Measurements from ENCODE around the gene GLCE.

The GLCE gene

GRCh38 chr15:69315402-69316110 lies 155.1 kb downstream of the GLCE start:
- no peak overlapping the region for H3K4me3 ChIP-seq
- no peak overlapping the region for H3K27ac ChIP-seq
- no peak for DNase-seq (ENCODE audit: low spot score)
- no peak for TF ChIP-seq CTCF (IDR thresholded peaks at IDR 0.05)

- no peak for DNase-seq (ENCODE audit: low spot score)
- TF ChIP-seq CTCF (IDR thresholded peaks at IDR 0.05): no peak
- Histone ChIP-seq H3K4me3 (no peak overlapping the region), H3K27ac (no peak overlapping the region)
Observed at GRCh38 chr15:69316291-69316690, 155.9 kb downstream of the GLCE start.

GRCh38 chr15:69317392-69317841 lies 157.0 kb downstream of the GLCE start:
- TF ChIP-seq CTCF (IDR thresholded peaks at IDR 0.05): no peak
- Histone ChIP-seq H3K4me3 (no peak overlapping the region), H3K27ac (no peak overlapping the region)
- DNase-seq (ENCODE audit: low spot score): no peak

- Histone ChIP-seq H3K27ac (no peak overlapping the region), H3K4me3 (no peak overlapping the region)
- no peak for TF ChIP-seq CTCF (IDR thresholded peaks at IDR 0.05)
- no peak for DNase-seq (ENCODE audit: low spot score)
Observed at GRCh38 chr15:69318033-69318432, 157.6 kb downstream of the GLCE start.

- no peak for DNase-seq (ENCODE audit: low spot score)
- Histone ChIP-seq H3K27ac (no peak overlapping the region), H3K4me3 (no peak overlapping the region)
- no peak for TF ChIP-seq CTCF (IDR thresholded peaks at IDR 0.05)
Observed at GRCh38 chr15:69319384-69320375, 159.2 kb downstream of the GLCE start.

- no peak for DNase-seq (ENCODE audit: low spot score)
- Histone ChIP-seq H3K27ac (no peak overlapping the region), H3K4me3 (no peak overlapping the region)
- TF ChIP-seq CTCF (IDR thresholded peaks at IDR 0.05): no peak
Observed at GRCh38 chr15:69320977-69321554, 160.6 kb downstream of the GLCE start.

Data from coronary artery (tissue), 2 donors.